HG02870 (cell line): Measurements from ENCODE around the gene ANLN.

Experiments used
- ATAC-seq: cut with Tn5 transposase; IDR thresholded peaks from one replicate; pipeline ENCODE4 v1.9.1; 2021; ENCODE audit warnings: mild to moderate bottlenecking, moderate library complexity; ENCODE audit not compliant: unreplicated experiment

The ANLN gene

GRCh38 chr7:36409180-36409579, 19.5 kb downstream of the ANLN start:
- no peak for ATAC-seq

- no peak for ATAC-seq
Measured at GRCh38 chr7:36415144-36415543, 25.5 kb downstream of the ANLN start.

- ATAC-seq = no peak
Measured at GRCh38 chr7:36416251-36416650, 26.6 kb downstream of the ANLN start.

GRCh38 chr7:36420307-36420706, 30.6 kb downstream of the ANLN start:
- ATAC-seq = no peak

GRCh38 chr7:36422072-36422471, 32.4 kb downstream of the ANLN start:
- no peak for ATAC-seq

- ATAC-seq = no peak
Measured at GRCh38 chr7:36423633-36424032, 34.0 kb downstream of the ANLN start.

GRCh38 chr7:36430186-36430585, 40.5 kb downstream of the ANLN start:
- no peak for ATAC-seq

- ATAC-seq = no peak
Measured at GRCh38 chr7:36430881-36431280, 41.2 kb downstream of the ANLN start.

- no peak for ATAC-seq
Measured at GRCh38 chr7:36438211-36438610, 48.5 kb downstream of the ANLN start.

GRCh38 chr7:36439624-36440023, 50.0 kb downstream of the ANLN start:
- ATAC-seq = no peak

- no peak for ATAC-seq
Measured at GRCh38 chr7:36440880-36441279, 51.2 kb downstream of the ANLN start.

- no peak for ATAC-seq
Measured at GRCh38 chr7:36441344-36442022, 51.8 kb downstream of the ANLN start.

GRCh38 chr7:36448781-36449379, 59.2 kb downstream of the ANLN start:
- ATAC-seq = no peak

- no peak for ATAC-seq
Measured at GRCh38 chr7:36449685-36450084, 60.0 kb downstream of the ANLN start.

GRCh38 chr7:36453769-36454168, 64.1 kb downstream of the ANLN start:
- ATAC-seq = no peak

- ATAC-seq = no peak
Measured at GRCh38 chr7:36455646-36456045, 66.0 kb downstream of the ANLN start.

GRCh38 chr7:36456138-36456537, 66.5 kb downstream of the ANLN start:
- no peak for ATAC-seq

- ATAC-seq = no peak
Measured at GRCh38 chr7:36456548-36456947, 66.9 kb downstream of the ANLN start.

- ATAC-seq = no peak
Measured at GRCh38 chr7:36459236-36459960, 69.7 kb downstream of the ANLN start.

- no peak for ATAC-seq
Measured at GRCh38 chr7:36460811-36461429, 71.3 kb downstream of the ANLN start.

GRCh38 chr7:36462551-36463137, 73.0 kb downstream of the ANLN start:
- ATAC-seq = no peak
